Liver (tissue), 9 donors: ENCODE measurements around the gene FAT1. TPM values are rescaled to one million over a fixed set of nuclear protein-coding genes. Genes with fewer than 3 reads are reported as not detected.

Source experiments
- DNase-seq: peaks from one replicate; pipeline ENCODE4 v3.0.0-alpha.2; 2017; ENCODE audit warnings: low spot score
- H3K27ac ChIP-seq, 2 donors: one replicate each; pipeline ENCODE4 v1.7.0; 2013; ENCODE audit warnings: inconsistent platforms in 2 of 2, low read length in 2 of 2, control low read depth in 1 of 2, low read depth in 1 of 2, mild to moderate bottlenecking in 1 of 2
- H3K27me3 ChIP-seq, 4 donors: one replicate each; pipeline versions ENCODE4 v1.6.1 to v1.7.0; 2013; ENCODE audit warnings: low read length in 3 of 4, inconsistent platforms in 1 of 4, mild to moderate bottlenecking in 1 of 4, moderate library complexity in 1 of 4; ENCODE audit not compliant: control insufficient read depth in 4 of 4, insufficient read depth in 4 of 4
- H3K36me3 ChIP-seq, 4 donors: one replicate each; pipeline versions ENCODE4 v1.6.1 to v1.7.0; 2013; ENCODE audit warnings: low read length in 3 of 4, mild to moderate bottlenecking in 3 of 4, low read depth in 1 of 4, moderate library complexity in 1 of 4; ENCODE audit not compliant: control insufficient read depth in 4 of 4, insufficient read depth in 3 of 4
- H3K4me1 ChIP-seq, 4 donors: one replicate each; pipeline versions ENCODE4 v1.6.1 to v1.7.0; 2013; ENCODE audit warnings: low read length in 3 of 4, mild to moderate bottlenecking in 3 of 4, moderate library complexity in 1 of 4; ENCODE audit not compliant: control insufficient read depth in 4 of 4, insufficient read depth in 4 of 4
- H3K4me3 ChIP-seq, 3 donors: one replicate each; pipeline versions ENCODE4 v1.6.1 to v1.7.0; 2013; ENCODE audit warnings: low read length in 3 of 3, control low read depth in 1 of 3, low read depth in 1 of 3, mild to moderate bottlenecking in 1 of 3
- H3K9ac ChIP-seq, 2 donors: one replicate each; pipeline ENCODE4 v1.7.0; 2013; ENCODE audit warnings: low read length in 2 of 2, mild to moderate bottlenecking in 2 of 2, moderate library complexity in 2 of 2, control low read depth in 1 of 2, low read depth in 1 of 2
- H3K9me3 ChIP-seq, 4 donors: one replicate each; pipeline versions ENCODE4 v1.6.1 to v1.7.0; 2013; ENCODE audit warnings: low read length in 3 of 4; ENCODE audit not compliant: control insufficient read depth in 4 of 4
- FOXA1 ChIP-seq: IDR thresholded peaks from 2 replicates; pipeline ENCODE4 v1.6.1; 2016; ENCODE audit warnings: antibody characterized with exemption
- FOXA2 ChIP-seq: IDR thresholded peaks from 2 replicates; pipeline ENCODE4 v1.6.1; 2016; ENCODE audit warnings: antibody characterized with exemption
- GABPA ChIP-seq, 2 donors: IDR thresholded peaks in 1 of 2; conservative IDR thresholded peaks in 1 of 2; 2 replicates each; pipeline ENCODE4 v1.6.1; 2016; ENCODE audit warnings: antibody characterized with exemption in 2 of 2, mild to moderate bottlenecking in 1 of 2, moderate library complexity in 1 of 2
- HNF4A ChIP-seq, 2 donors: conservative IDR thresholded peaks; 2 replicates each; pipeline ENCODE4 v1.6.1; 2016; ENCODE audit warnings: antibody characterized with exemption in 2 of 2, mild to moderate bottlenecking in 2 of 2
- HNF4G ChIP-seq: IDR thresholded peaks from 2 replicates; pipeline ENCODE4 v1.6.1; 2016; ENCODE audit warnings: antibody characterized with exemption
- JUND ChIP-seq, 2 donors: IDR thresholded peaks; 2 replicates each; pipeline ENCODE4 v1.6.1; 2016; ENCODE audit warnings: antibody characterized with exemption in 2 of 2
- NR2F2 ChIP-seq: IDR thresholded peaks from 2 replicates; pipeline ENCODE4 v1.6.1; 2016; ENCODE audit warnings: antibody characterized with exemption
- RAD21 ChIP-seq, 2 donors: IDR thresholded peaks; 2 replicates each; pipeline ENCODE4 v1.6.1; 2016; ENCODE audit warnings: antibody characterized with exemption in 2 of 2, mild to moderate bottlenecking in 2 of 2
- RXRA ChIP-seq, 2 donors: IDR thresholded peaks; 2 replicates each; pipeline ENCODE4 v1.6.1; 2017 to 2018; ENCODE audit warnings: antibody characterized with exemption in 2 of 2, mild to moderate bottlenecking in 1 of 2
- SP1 ChIP-seq: IDR thresholded peaks from 2 replicates; pipeline ENCODE4 v1.6.1; 2018; ENCODE audit warnings: antibody characterized with exemption, mild to moderate bottlenecking
- TAF1 ChIP-seq: conservative IDR thresholded peaks from 2 replicates; pipeline ENCODE4 v1.6.1; 2016; ENCODE audit warnings: antibody characterized with exemption, mild to moderate bottlenecking
- YY1 ChIP-seq: IDR thresholded peaks from 2 replicates; pipeline ENCODE4 v1.6.1; 2016; ENCODE audit warnings: antibody characterized with exemption, mild to moderate bottlenecking
- WGBS: extraction: QIAGEN DNeasy Blood & Tissue Kit; methylation state at CpG from one replicate; pipeline ENCODE4 v1.1.7; 2013; 5-methylcytosine and 5-hydroxymethylcytosine counted together
- polyA plus RNA-seq, 2 donors: library from polyadenylated mRNA; stranded (reverse) in 1 of 2; unstranded in 1 of 2; fragments of 200-250 nt in 1 of 2; fragments of >200 nt in 1 of 2; fragmentation: Nextera tagmentation in 1 of 2; extraction: Ambion mirVana in 1 of 2; gene quantifications; one replicate each; pipeline versions ENCODE4 v1.2.1 to v1.2.3, GENCODE V29; 2013 to 2015
- total RNA-seq, 2 donors: library from RNA; depleted of rRNA; stranded (reverse); fragments of >200 nt; gene quantifications; one replicate each; pipeline ENCODE4 v1.2.3, GENCODE V29; 2014
- TF ChIP-seq, protein P1 (sequence below): IDR thresholded peaks from 2 replicates; pipeline ENCODE4 v1.6.1; 2016; ENCODE audit warnings: antibody characterized with exemption
- TF ChIP-seq, protein P2 (sequence below): fragments of 150-350 bp; IDR thresholded peaks from 2 replicates; pipeline ENCODE4 v1.5.1; 2017; ENCODE audit warnings: improper control_type of control experiment, low read depth, low read length; ENCODE audit not compliant: missing input control
- TF ChIP-seq, protein P3 (sequence below): IDR thresholded peaks from 2 replicates; pipeline ENCODE4 v1.6.1; 2016; ENCODE audit warnings: antibody characterized with exemption, mild to moderate bottlenecking
- TF ChIP-seq, protein P4 (sequence below): IDR thresholded peaks from 2 replicates; pipeline ENCODE4 v1.6.1; 2016; ENCODE audit warnings: antibody characterized with exemption
- TF ChIP-seq, protein P5 (sequence below): IDR thresholded peaks from 2 replicates; pipeline ENCODE4 v1.6.1; 2016; ENCODE audit warnings: antibody characterized with exemption
- donor health status: healthy.
- donor health status: healthy.
- donor health status: healthy.
- donor health status: healthy.
- donor health status: healthy.

Gene FAT1
- total and polyA plus RNA-seq, 4 donors = 10.0 to 48.0 (median 30.0) TPM

DNA sequence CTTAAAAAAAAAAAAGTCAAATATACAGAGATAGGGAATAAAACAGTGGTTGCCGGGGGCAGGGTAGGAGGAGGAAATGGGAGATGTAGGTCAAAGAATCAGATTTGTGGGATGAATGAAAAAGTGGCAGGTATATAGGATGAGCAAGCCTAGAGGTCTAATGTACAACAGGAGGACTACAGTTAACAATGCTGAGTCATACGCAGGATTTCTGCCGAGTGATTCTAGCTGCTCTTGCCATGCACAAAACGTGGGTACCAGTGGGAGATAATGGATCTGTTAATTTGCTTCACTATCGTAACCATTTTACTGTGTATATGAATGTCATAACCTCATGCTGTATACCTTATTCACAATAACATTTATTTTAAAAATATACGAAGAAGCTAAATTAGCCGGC is 157.6 kb downstream of the FAT1 start (continued):
- TF ChIP-seq, protein P1, sequence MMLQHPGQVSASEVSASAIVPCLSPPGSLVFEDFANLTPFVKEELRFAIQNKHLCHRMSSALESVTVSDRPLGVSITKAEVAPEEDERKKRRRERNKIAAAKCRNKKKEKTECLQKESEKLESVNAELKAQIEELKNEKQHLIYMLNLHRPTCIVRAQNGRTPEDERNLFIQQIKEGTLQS = no peak
- TF ChIP-seq SP1 (no peak), HNF4A (conservative IDR thresholded peaks at IDR 0.05) (no peak)

DNA sequence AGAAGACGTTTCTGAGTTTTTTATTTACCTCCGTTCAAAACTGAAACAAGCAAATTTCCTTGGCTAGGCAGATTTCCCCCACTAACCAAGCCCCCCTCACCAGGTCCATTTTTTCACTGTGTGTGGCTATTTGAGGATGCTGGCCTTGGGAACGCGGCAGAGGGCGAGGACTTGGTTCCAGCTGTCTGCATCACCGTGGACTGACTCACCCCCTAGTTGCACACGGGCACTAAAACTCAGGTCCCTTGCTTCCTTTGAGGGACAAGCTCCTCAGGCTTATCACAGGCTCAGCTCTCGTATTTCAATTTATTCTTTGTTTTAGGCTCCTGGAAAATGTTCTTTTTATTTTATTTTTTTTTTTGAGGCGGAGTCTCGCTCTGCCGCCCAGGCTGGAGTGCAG is 159.9 kb downstream of the FAT1 start:
- WGBS = 80% methylated on average over 11 of the region's 11 CpGs
- Histone ChIP-seq H3K9me3 (peaks cover 0 to 3% (median 0%) of the 10 kb centered on the region in 4 donors), H3K36me3 (no peaks in the 10 kb centered on the region), H3K4me1 (no peaks in the 10 kb centered on the region), H3K27me3 (no peaks in the 10 kb centered on the region), H3K9ac (no peak overlapping the region), H3K27ac (no peak overlapping the region), H3K4me3 (no peak overlapping the region)
- DNase-seq = no peak
- TF ChIP-seq JUND (IDR thresholded peaks at IDR 0.05) = no peak
- no peak for TF ChIP-seq RXRA (IDR thresholded peaks at IDR 0.05)
- no peak for TF ChIP-seq GABPA (IDR thresholded peaks at IDR 0.05 in 1 of 2, conservative IDR thresholded peaks at IDR 0.05 in 1 of 2)
- no peak for TF ChIP-seq FOXA2
- TF ChIP-seq, protein P2, sequence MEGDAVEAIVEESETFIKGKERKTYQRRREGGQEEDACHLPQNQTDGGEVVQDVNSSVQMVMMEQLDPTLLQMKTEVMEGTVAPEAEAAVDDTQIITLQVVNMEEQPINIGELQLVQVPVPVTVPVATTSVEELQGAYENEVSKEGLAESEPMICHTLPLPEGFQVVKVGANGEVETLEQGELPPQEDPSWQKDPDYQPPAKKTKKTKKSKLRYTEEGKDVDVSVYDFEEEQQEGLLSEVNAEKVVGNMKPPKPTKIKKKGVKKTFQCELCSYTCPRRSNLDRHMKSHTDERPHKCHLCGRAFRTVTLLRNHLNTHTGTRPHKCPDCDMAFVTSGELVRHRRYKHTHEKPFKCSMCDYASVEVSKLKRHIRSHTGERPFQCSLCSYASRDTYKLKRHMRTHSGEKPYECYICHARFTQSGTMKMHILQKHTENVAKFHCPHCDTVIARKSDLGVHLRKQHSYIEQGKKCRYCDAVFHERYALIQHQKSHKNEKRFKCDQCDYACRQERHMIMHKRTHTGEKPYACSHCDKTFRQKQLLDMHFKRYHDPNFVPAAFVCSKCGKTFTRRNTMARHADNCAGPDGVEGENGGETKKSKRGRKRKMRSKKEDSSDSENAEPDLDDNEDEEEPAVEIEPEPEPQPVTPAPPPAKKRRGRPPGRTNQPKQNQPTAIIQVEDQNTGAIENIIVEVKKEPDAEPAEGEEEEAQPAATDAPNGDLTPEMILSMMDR = no peak
- TF ChIP-seq SP1 = no peak
- TF ChIP-seq, protein P3, sequence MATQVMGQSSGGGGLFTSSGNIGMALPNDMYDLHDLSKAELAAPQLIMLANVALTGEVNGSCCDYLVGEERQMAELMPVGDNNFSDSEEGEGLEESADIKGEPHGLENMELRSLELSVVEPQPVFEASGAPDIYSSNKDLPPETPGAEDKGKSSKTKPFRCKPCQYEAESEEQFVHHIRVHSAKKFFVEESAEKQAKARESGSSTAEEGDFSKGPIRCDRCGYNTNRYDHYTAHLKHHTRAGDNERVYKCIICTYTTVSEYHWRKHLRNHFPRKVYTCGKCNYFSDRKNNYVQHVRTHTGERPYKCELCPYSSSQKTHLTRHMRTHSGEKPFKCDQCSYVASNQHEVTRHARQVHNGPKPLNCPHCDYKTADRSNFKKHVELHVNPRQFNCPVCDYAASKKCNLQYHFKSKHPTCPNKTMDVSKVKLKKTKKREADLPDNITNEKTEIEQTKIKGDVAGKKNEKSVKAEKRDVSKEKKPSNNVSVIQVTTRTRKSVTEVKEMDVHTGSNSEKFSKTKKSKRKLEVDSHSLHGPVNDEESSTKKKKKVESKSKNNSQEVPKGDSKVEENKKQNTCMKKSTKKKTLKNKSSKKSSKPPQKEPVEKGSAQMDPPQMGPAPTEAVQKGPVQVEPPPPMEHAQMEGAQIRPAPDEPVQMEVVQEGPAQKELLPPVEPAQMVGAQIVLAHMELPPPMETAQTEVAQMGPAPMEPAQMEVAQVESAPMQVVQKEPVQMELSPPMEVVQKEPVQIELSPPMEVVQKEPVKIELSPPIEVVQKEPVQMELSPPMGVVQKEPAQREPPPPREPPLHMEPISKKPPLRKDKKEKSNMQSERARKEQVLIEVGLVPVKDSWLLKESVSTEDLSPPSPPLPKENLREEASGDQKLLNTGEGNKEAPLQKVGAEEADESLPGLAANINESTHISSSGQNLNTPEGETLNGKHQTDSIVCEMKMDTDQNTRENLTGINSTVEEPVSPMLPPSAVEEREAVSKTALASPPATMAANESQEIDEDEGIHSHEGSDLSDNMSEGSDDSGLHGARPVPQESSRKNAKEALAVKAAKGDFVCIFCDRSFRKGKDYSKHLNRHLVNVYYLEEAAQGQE = no peak
- no peak for TF ChIP-seq NR2F2
- TF ChIP-seq FOXA1 = no peak
- TF ChIP-seq HNF4G = no peak
- no peak for TF ChIP-seq HNF4A (conservative IDR thresholded peaks at IDR 0.05)
- TF ChIP-seq, protein P4, sequence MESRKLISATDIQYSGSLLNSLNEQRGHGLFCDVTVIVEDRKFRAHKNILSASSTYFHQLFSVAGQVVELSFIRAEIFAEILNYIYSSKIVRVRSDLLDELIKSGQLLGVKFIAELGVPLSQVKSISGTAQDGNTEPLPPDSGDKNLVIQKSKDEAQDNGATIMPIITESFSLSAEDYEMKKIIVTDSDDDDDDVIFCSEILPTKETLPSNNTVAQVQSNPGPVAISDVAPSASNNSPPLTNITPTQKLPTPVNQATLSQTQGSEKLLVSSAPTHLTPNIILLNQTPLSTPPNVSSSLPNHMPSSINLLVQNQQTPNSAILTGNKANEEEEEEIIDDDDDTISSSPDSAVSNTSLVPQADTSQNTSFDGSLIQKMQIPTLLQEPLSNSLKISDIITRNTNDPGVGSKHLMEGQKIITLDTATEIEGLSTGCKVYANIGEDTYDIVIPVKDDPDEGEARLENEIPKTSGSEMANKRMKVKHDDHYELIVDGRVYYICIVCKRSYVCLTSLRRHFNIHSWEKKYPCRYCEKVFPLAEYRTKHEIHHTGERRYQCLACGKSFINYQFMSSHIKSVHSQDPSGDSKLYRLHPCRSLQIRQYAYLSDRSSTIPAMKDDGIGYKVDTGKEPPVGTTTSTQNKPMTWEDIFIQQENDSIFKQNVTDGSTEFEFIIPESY = no peak
- TF ChIP-seq, protein P1 = no peak
- TF ChIP-seq TAF1 = no peak
- no peak for TF ChIP-seq YY1
- TF ChIP-seq RAD21 (IDR thresholded peaks at IDR 0.05) = no peak
- TF ChIP-seq, protein P5, sequence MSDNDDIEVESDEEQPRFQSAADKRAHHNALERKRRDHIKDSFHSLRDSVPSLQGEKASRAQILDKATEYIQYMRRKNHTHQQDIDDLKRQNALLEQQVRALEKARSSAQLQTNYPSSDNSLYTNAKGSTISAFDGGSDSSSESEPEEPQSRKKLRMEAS = no peak
